CD4-positive, alpha-beta T cell treated with Interleukin-10 for 1 hour (primary cell): ENCODE measurements around the gene CAV1.
"Not testable (repeated sequence)": the region's sequence is repeated elsewhere in the genome, so short reads cannot be mapped to it uniquely, and the experiment has no call there.

ENCODE experiments used
- DNase-seq: peaks from one replicate; pipeline ENCODE4 v3.0.0-alpha.2; 2020

Gene CAV1

DNA sequence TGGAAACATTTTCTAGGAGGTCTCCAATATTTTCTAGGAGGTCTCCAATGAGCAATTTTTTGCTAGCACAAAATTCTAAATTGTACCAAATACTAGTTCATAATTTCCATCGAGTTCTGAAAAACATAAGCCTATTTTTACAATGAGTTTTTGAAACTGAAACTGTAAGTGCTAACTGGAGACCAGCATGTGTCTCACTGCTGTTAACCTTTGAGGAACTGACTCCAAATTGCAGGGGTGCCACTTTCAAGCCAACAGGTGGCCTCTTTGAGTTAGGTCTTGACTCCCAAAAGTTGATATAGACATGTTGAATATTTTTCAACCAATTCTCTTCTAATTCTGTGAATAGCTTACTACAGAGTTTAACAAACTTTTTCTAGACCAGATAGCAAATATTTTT, 58.8 kb downstream of the CAV1 start:
- DNase-seq, result peak; percentile 12

DNA sequence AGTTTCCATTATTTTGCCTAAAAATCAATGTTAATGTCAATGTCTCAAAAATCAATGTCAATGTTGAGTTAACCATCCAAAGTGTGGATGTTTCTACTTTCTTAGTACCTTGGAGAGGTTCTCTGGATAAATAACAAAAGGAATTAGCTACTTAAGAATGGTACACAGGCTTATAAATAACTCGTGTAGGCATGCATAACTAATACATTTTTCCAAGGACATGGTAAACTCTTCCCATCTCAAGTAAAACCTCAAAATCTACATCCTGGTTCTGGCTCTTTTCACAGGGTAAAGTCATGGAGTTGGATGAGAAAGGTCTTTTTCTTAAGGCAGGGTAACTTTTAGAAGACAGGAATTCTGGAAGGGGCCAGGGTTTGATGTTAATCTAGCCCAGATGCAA, 59.9 kb downstream of the CAV1 start:
- no peak for DNase-seq

DNA sequence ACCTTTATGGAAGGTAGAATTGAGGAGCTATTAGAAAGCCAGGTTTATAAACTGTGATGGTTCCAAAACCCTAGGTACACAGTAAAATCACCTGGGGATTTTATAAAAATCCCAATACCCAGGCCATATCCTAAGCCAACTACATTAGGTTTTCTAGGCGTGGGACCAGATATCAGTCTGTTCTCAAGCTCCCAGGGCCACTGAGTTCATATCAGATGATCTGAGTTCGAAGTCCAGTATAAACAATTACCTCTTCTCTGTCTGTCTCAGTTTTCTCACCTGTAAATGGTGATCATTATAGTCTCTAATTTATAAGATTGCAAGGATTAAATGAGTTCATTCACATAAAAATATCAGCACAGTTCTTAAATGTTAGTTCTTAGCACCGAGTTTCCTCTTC, 60.6 kb downstream of the CAV1 start:
- no peak for DNase-seq

DNA sequence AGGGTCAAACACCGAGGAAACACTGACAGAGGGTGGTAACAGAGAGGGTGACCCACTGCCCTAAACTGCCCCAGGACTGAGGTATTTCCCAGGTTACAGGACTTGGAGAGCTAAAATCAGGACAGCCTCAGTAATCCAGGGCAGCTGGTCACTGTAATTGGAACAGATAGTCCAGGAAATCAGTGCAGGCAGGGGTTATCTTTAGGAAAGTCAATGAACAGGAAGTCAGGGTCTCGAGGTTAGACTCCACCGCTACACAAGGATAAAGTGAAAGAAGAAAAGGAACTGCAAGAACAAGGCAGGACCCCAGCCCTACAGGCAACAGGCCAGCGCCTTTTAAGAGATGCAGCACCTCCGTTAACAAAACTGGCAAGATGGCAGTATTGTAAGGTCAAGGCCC, 61.1 kb downstream of the CAV1 start:
- no peak for DNase-seq

DNA sequence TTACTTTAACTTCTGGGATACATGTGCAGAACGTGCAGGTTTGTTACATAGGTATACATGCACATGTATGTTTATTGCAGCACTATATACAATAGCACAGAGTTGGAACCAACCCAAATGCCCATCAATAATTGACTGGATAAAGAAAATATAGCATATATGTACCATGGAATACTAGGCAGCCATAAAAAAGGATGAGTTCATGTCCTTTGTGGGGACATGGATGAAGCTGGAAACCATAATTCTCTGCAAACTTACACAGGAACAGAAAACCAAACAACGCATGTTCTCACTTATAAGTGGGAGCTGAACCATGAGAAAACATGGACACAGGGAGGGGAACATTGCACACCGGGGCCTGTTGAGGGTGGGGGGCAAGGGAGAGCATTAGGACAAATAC, 62.4 kb downstream of the CAV1 start:
- not testable (repeated sequence) for DNase-seq

DNA sequence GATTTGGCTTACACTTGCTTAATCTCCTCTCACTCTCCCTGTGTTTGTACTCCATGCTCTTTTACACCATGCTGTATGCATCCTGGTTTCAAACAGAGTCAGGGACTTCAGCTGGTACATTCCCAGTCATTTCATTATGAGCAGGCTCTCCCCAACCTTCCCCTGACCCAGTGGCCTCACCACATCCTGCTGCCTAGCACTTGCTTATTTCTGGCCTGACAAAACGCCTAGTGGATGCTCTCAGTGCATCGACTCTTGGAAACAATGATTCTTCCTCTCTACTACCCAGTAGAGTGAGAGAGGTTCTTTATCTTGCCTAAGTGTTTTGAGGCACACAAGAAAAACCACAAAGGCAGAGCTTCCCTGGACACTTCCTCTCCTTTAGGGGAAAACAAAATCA, 63.4 kb downstream of the CAV1 start:
- no peak for DNase-seq

DNA sequence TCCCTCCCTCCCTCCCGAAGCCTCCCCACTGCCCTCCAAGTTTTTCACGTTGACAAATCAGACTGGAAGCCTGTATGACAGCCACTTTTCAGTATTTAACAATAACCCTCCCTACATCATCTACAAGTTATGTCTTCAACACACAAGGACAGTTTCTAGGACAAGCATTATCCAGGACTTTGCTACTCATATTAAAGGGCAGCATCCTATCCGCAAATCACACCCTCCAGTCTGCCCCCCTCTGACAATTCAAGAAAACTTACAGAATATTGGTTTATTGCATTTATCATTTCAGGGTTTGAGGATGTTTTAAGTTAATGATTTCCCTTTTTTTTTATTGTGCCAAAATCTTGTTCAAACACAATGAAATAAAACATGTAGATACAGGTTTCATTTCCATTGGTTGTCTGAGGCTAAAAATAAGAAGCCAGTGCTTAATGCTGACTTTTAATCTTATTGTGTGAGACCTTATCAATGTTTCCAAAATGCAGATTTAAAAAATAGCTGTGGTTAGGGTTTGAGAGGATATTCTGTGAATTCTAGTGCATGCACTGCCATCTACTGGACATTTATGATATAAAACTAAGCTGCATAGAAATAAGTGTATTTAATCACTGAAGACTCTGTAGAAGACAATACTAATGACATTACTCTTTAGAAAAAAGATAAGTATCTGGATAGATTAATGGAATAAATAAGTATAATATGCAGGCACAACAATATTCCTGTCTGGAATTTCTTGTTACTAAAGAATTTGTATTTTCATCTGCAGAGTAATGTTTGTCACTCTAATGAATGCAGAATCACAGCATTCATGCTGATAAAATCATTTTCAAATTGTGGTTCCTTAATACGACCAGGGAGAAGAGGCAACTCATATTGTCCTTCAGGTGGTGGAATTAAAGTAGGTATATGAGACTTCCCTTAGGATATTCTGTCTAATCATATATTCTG, 64.1 kb downstream of the CAV1 start:
- peak; percentile 49 for DNase-seq

DNA sequence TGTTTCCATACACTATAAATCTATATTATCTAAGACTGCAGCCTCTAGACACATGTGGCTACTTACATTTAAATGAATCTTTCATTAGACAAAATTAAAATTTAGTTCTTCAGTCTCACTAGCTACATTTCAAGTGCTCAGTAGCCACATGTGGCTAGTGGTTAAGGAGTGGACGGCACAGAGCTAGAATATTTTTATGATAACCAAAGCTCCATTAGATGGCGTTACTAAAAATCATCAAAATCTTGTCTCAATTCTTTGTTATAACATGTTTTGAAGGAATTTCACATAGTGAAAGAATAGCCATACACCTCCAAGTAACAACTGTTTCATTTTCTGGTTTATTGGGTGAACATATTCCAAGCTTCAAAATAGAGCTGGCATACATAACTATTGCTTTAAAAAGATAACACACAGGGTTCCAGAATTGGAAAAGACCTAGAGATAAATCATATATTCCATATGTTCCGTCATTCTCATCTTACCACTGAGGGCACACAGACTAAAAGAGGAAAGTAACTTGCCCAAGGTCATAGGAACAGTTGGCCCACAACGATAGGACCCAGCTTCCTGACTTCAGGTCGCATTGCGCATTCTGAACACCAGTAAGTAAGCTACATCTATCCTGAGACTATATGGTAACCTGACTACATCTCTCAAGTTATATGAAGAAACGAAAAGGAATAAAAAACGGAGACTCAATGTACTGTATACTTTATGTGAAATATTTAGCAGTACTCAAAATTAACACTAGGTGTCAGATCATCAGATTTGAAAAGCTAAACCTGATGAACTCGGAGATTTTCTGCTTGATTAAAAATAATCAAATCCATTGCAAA, 66.6 kb downstream of the CAV1 start:
- DNase-seq, result peak; percentile 15

DNA sequence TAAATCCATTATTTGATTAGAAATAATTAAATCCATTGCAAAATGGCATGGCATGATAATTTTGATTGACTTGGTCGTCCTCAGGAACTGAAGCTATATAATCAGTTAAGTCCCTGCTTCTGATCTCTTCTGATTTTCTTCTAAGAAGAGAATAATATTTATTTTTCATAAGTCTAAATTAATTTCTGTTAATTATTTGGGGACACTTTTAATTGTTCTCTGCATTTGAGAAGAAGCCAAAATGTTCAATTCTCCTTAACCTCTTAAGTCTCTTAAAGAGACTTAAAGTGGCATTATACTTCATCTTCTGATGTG, 67.2 kb downstream of the CAV1 start:
- no peak for DNase-seq

DNA sequence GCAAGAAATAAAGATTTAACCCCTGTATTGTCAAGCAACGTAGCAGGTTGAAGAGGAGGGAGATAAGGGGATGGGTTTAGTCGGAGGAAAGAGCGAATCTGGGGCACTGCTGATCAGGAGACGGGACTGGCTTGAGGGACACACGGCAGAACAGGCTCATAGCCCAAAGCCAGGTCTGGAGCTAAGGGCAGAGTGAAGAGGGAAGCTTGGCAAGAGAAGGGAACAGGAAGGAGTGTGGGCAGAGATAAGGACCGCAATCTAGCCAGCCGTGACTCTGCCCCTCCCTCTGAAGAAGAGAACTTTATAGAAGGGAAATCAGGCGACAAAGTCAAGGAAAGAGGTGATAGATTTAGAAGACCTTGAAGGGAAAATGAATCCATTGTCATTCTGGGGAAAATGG, 67.6 kb downstream of the CAV1 start:
- no peak for DNase-seq

DNA sequence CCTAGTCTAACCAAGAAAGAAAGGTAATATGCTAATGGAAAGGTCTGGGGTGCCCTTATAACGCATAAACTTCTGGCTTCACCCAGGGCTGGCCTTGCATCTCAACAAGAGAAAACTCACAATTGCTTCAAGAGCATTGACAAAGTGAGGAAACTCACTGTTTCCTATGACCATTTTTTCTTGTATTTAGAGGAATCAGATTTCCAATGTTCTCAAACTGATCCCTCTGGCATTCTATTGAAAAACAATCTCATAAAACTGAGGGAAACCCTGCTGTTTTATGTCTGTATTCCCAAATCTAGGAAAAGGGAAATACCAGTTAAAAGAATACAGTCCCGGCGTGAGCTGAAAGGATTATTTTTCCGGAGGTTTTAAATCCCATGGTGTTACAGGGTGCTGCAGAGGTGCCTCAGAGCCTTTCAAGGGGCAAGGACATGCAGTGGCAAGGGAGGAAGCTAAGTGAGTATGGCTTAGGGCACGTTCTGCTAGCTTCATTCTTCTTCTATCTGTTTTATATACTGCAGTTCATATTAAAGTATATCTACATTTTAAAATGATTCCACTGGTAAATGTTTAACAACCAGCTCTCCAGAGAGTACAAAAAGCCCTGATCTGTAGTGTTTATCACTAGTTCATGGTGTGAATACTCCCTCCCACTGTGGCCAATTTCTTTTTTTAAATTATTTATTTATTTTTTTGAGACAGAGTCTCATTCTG, 68.7 kb downstream of the CAV1 start:
- DNase-seq, result no peak

DNA sequence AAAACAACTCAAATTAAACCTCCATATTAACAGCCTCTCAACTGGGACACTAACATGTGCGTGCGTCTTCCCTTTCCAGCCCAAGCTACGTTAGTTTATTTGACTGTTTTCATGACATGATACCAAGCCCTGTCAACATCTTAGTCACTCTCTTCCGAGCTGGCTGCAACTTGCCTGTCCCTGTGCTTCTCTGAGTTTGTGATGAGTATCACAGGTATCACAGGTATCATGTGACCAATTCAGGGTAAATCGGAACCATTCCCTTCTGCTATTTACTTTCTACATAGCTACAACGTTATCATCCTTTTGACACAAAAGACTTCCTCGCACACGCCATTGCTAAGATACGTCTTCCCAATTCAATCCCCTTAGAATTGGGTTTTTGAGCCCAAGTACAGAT, 70.2 kb downstream of the CAV1 start:
- no peak for DNase-seq

DNA sequence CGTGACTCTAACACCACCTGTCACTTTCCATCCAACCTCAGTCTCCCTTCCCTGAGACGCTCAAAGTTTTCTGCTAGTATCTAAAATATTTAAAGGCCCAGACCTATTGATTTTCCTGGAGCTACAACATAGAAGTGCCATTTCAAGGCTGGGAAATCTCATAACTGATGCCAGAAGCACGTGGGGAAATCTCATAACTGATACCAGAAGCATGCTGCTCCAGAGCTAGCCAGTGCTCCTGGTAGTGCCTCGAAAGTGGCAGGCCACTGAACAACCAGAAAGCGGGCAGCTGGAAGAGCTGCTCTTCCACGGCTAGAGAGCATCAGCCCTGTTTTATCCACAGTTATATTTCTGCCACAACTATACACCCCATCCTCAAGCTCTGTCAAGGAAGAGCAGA, 72.5 kb downstream of the CAV1 start:
- DNase-seq, result no peak

DNA sequence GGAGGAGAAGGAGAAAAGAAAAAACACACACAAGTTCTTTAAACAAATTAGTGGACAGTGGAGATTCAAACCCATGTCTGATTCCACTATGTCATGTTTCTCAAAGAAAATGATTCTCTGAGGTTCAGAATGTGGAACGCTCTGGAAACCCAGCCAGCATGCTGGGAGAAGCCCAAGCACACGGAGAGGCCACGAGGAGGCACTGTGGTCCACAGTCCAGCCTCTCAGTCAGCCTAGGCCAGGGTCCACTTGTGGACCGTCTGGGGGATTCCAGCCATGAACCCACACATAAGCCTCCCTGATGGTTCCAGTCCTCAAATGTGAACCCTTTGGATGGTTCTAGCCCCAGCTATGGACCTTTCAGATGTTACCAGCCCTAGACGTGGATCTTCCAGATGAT, 73.4 kb downstream of the CAV1 start:
- DNase-seq, result no peak

DNA sequence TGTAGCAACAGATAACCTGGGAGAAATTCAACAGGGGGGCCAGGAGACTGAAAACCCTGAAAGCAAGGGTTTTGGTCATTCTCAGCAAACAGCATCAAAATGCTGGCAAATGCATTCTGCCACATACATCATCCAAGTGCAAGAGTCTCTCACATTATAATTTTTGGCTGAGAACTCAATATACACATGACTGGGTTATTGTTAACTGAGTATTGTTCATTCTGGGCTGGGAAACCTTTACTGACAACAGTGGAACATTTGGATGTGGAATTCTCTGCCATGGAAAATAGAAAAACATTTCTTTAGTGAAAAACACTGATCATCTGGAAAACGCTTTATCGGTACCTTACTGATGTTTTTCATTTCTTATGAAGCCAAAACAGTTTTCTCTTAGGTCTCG, 74.0 kb downstream of the CAV1 start:
- DNase-seq, result no peak

DNA sequence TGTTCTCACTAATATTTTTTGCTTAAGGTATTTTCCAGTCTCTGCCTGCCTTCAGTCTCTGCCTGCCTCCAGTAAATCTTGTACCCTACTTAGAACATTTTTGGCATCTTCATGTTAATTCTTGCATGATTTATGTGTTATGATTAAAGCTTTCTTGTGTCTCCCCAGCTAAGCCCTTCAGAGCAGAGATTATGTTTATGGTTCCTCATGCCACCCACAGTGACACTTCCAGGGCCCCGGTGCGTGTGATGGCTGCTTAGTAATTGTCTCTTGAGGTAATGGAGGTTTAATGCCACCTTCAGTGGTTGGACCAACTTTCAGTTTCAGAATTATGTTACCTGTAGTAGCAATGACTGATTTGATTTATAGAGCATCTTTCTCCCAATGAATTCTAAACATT, 76.6 kb downstream of the CAV1 start:
- DNase-seq, result no peak

DNA sequence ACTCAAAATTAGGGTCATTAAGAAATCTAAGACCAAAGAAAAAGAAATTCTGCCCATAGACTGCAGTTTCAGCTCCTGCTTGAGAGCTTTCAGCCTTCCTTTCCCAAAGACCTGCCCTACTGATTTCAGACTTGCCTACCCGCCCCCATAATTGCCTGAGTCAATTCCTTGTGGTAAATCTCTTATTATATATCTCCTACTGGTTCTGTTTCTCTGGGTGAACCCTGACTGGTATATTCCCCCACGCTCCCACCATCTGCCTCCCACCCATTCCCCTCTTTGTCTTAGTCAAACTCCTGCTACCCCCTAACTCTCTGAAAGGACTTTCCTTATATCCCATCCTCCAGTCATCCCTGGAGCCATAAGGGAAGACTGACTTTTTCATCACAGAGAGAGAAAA, 82.5 kb downstream of the CAV1 start:
- no peak for DNase-seq

DNA sequence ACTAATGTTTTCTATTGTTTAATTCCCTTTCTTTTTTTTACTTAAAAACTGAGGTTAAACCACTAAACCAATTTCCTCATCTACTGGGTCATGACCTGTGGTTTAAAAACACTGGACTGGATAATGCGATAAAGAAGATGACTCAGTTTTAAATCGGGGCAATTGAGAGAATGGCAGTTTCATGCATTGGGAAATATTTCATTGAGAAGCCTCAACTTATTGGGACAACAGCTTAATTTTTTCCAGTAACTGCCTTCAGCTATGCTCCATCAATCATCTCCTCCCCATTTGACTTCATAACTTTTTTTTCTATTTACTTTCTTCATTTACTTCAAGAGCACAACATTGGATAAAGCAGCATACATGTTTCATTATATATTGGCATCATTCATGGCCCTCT, 85.4 kb downstream of the CAV1 start:
- DNase-seq, result no peak

DNA sequence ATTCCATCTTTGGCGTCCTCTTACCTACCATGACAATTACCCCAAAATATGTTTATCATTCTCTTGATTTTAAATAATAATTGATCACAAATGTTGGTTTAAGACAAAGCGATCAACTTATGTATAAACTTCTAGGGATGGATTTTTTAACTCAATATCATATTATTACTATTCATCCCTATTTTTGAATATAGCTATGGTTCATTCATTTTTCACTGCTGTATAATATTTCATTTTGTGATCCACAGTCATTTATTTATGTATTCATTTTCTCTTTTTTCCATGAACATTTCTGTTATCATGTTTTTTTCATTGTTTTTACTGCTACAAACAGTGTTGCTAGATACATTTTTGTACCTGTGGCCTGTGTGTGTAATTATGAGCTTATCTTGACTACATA, 85.9 kb downstream of the CAV1 start:
- no peak for DNase-seq
